B cell (primary cell): ENCODE data around the gene RNF103. TPM values are rescaled to one million over a fixed set of nuclear protein-coding genes. Genes with fewer than 3 reads are reported as not detected.
A peak's percentile ranks its signal among the peaks of the same experiment; 100 is the strongest.

Experiments
- ATAC-seq: fragments of 200-7000 bp; cut with Tn5 transposase; one replicate; pipeline ENCODE4 v1.10.0; 2021; ENCODE audit warnings: low read depth, mild to moderate bottlenecking, moderate number of reproducible peaks, moderate library complexity
- CTCF ChIA-PET: fragments of 350-600 bp; sonication (Branson Sonifier 250); formaldehyde crosslinking; loops from one replicate; lab custom pipeline; 2021; ENCODE audit warnings: antibody characterized with exemption, inconsistent platforms; lab: Charles Lee
- POLR2A ChIA-PET: fragments of 350-600 bp; sonication (Branson Sonifier 250); formaldehyde crosslinking; loops from one replicate; lab custom pipeline; 2021; ENCODE audit warnings: antibody characterized with exemption; lab: Charles Lee
- DNase-seq: peaks from one replicate; pipeline ENCODE4 v3.0.0; 2013
- H2AFZ ChIP-seq: 2 replicates; pipeline ENCODE4 v1.6.1; 2012; ENCODE audit warnings: mild to moderate bottlenecking, low read depth, low read length; ENCODE audit not compliant: insufficient read depth, poor library complexity, severe bottlenecking
- H3K27ac ChIP-seq, 2 donors: 1 replicate in 1 of 2; 2 replicates in 1 of 2; pipeline ENCODE4 v1.5.1; 2012 to 2013; ENCODE audit warnings: low read length in 2 of 2, mild to moderate bottlenecking in 2 of 2, moderate library complexity in 1 of 2
- H3K27me3 ChIP-seq, 4 experiments: fragments of 200-600 bp in 1 of 4; sonication (generic) in 1 of 4; replicated peaks in 1 of 4; 1 replicate in 2 of 4; 2 replicates in 2 of 4; pipeline versions ENCODE4 v1.6.1 to v1.7.0; 2013 to 2016; ENCODE audit warnings: low read length in 3 of 4, mild to moderate bottlenecking in 2 of 4, mixed read lengths in 1 of 4, moderate library complexity in 1 of 4; ENCODE audit not compliant: insufficient read depth in 4 of 4, control insufficient read depth in 3 of 4; ENCODE audit errors: control extremely low read depth in 1 of 4
- H3K36me3 ChIP-seq, 2 experiments: replicated peaks in 1 of 2; 1 replicate in 1 of 2; 2 replicates in 1 of 2; pipeline versions ENCODE4 v1.6.1 to v1.7.1; 2013; ENCODE audit warnings: low read length in 1 of 2; ENCODE audit not compliant: insufficient read depth in 2 of 2, control insufficient read depth in 1 of 2; ENCODE audit errors: control extremely low read depth in 1 of 2, extremely low read depth in 1 of 2
- H3K4me1 ChIP-seq, 2 donors: fragments of 200-600 bp in 1 of 2; sonication (generic) in 1 of 2; 1 replicate in 1 of 2; 2 replicates in 1 of 2; pipeline versions ENCODE4 v1.5.1 to v1.6.1; 2013 to 2017; ENCODE audit warnings: low read length in 2 of 2; ENCODE audit not compliant: control insufficient read depth in 2 of 2, insufficient read depth in 2 of 2
- H3K4me2 ChIP-seq: replicated peaks from 2 replicates; pipeline ENCODE3; 2012; ENCODE audit warnings: mild to moderate bottlenecking, low read depth, low read length; ENCODE audit not compliant: poor library complexity, severe bottlenecking
- H3K4me3 ChIP-seq, 5 experiments: fragments of 200-600 bp in 1 of 5; sonication (generic) in 1 of 5; 1 replicate in 3 of 5; 2 replicates in 2 of 5; pipeline versions ENCODE4 v1.5.1 to v1.7.0; 2011 to 2016; ENCODE audit warnings: low read length in 4 of 5, mild to moderate bottlenecking in 4 of 5, low read depth in 2 of 5, control low read depth in 1 of 5, moderate library complexity in 1 of 5; ENCODE audit not compliant: insufficient read depth in 1 of 5; ENCODE audit errors: control extremely low read depth in 1 of 5, extremely low read depth in 1 of 5
- H3K79me2 ChIP-seq: fragments of 200-600 bp; sonication (generic); one replicate; pipeline ENCODE4 v1.6.0; 2016; ENCODE audit warnings: low read length; ENCODE audit not compliant: control insufficient read depth, insufficient read depth
- H3K9ac ChIP-seq: fragments of 200-600 bp; sonication (generic); 2 replicates; pipeline ENCODE4 v1.6.1; 2017; ENCODE audit warnings: mild to moderate bottlenecking, low read length, moderate library complexity
- H3K9me3 ChIP-seq, 3 donors: one replicate each; pipeline versions ENCODE4 v1.6.1 to v1.7.1; 2013; ENCODE audit warnings: low read length in 2 of 3; ENCODE audit not compliant: control insufficient read depth in 2 of 3, insufficient read depth in 1 of 3; ENCODE audit errors: control extremely low read depth in 1 of 3
- H4K20me1 ChIP-seq: 2 replicates; pipeline ENCODE4 v1.6.0; 2012; ENCODE audit warnings: mild to moderate bottlenecking, low read length; ENCODE audit not compliant: insufficient read depth, control insufficient read depth, poor library complexity, severe bottlenecking
- H3K27ac Mint-ChIP-seq: one replicate; pipeline ENCODE4 v1.8.0; 2021; ENCODE audit warnings: mixed read lengths
- H3K27me3 Mint-ChIP-seq: one replicate; pipeline ENCODE4 v1.8.0; 2021; ENCODE audit warnings: mixed read lengths
- H3K4me1 Mint-ChIP-seq: one replicate; pipeline ENCODE4 v1.8.0; 2021; ENCODE audit warnings: mixed read lengths
- H3K4me3 Mint-ChIP-seq: one replicate; pipeline ENCODE4 v1.8.0; 2021; ENCODE audit warnings: mixed read lengths
- H3K9me3 Mint-ChIP-seq: one replicate; pipeline ENCODE4 v1.8.0; 2022; ENCODE audit warnings: mixed read lengths; ENCODE audit not compliant: insufficient read depth
- CTCF ChIP-seq: fragments of 200-600 bp; IDR thresholded peaks from one replicate; pipeline ENCODE4 v1.8.0; 2022; ENCODE audit warnings: antibody characterized with exemption, mild to moderate bottlenecking
- EZH2 ChIP-seq: IDR thresholded peaks from 2 replicates; pipeline ENCODE4 v1.6.1; 2012; ENCODE audit warnings: borderline replicate concordance, low read depth, mild to moderate bottlenecking, moderate library complexity, low read length; ENCODE audit not compliant: insufficient read depth, poor library complexity, severe bottlenecking
- WGBS: methylation state at CpG from one replicate; pipeline ENCODE4 v1.1.5; 2013; ENCODE audit warnings: missing lambda C conversion rate; ENCODE audit not compliant: insufficient coverage; 5-methylcytosine and 5-hydroxymethylcytosine counted together
- intact Hi-C: fragments of 100-400 bp; cut with micrococcal nuclease; formaldehyde crosslinking; loops from one replicate; pipeline ENCODE4 v1.10.0; 2022
- polyA plus RNA-seq: library from polyadenylated mRNA; depleted of rRNA; stranded (reverse); fragments of >200 nt; gene quantifications from 2 replicates; pipeline ENCODE4 v1.2.3, GENCODE V29; 2012
- total RNA-seq, 2 donors: library from RNA; stranded (reverse); fragments of 120-200 nt in 1 of 2; gene quantifications; 1 replicate in 1 of 2; 2 replicates in 1 of 2; pipeline versions ENCODE4 v1.2.3 to v1.2.4, GENCODE V29; 2013 to 2022

The RNF103 gene
- total and polyA plus RNA-seq, 2 donors (not counting 1 experiment from before 2014, with no cell fraction given) = 23.7 to 37.2 TPM

GRCh38 chr2:86624267-86624547, 542 bp upstream of the RNF103 start:
- no peaks in the 10 kb centered on the region for H3K9me3 ChIP-seq
- H4K20me1 ChIP-seq = no peaks in the 10 kb centered on the region
- intact Hi-C loops = loop anchor here (10.0 kb wide), 1 partner anchor 1719 kb away; the partner anchor contains the start of gene TMSB10
- 100% methylated on average over 6 of the region's 6 CpGs for whole genome bisulfite sequencing
- Mint-ChIP-seq H3K27me3 (no peaks in the 10 kb centered on the region), H3K27ac (peak overlapping the region; percentile 90), H3K4me1 (peaks cover 32% of the 10 kb centered on the region), H3K4me3 (peak overlapping the region; percentile 81), H3K9me3 (no peaks in the 10 kb centered on the region)
- peaks cover 17% of the 10 kb centered on the region in 2 donors for H3K4me1 ChIP-seq
- TF ChIP-seq CTCF (no peak), EZH2 (no peak)
- ATAC-seq = no peak
- peaks cover 23% of the 10 kb centered on the region for H3K79me2 ChIP-seq
- ChIA-PET CTCF (no interaction called here), POLR2A (no interaction called here)
- peak overlapping the region; percentile 89 for H3K9ac ChIP-seq
- peak overlapping the region; percentile 93 to 94 for H3K27ac ChIP-seq
- peak overlapping the region in 4 of 5 experiments; percentile 62 to 87 (median 74) for H3K4me3 ChIP-seq
- H3K27me3 ChIP-seq = no peaks in the 10 kb centered on the region
- DNase-seq = no peak
- peaks cover 1 to 5% of the 10 kb centered on the region in 2 experiments for H3K36me3 ChIP-seq
- H3K4me2 ChIP-seq = peak overlapping the region; percentile 84
- peak overlapping the region; percentile 85 for H2AFZ ChIP-seq

DNA sequence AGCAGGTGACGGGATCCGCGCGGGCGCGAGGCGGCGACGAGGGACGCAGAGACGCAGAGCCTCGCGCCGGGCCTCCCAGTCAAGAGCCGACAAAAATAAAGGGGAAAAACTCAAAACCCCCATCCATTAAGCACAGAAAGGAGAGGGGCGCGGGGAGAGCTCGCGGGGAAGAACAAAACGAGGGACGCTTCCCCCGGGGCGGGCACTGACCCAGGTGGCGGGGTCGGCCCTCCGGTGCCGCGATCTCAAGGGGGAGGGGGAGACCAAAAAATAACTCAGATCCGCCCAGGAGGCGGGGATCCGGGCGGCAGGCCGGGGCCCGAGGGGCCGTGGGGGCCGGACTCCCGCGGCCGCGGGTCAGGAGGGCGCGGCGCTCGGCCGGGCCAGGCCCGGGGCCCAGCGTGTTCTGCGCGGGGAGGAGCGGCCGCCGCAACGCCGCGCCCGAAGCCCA, 597 bp downstream of the RNF103 start:
- H3K4me3 ChIP-seq = peak overlapping the region; percentile 71 to 87 (median 78)
- H3K9me3 Mint-ChIP-seq = no peaks in the 10 kb centered on the region
- H2AFZ ChIP-seq = peak overlapping the region; percentile 85
- ATAC-seq = peak; percentile 52
- peak overlapping the region; percentile 97 for H3K27ac Mint-ChIP-seq
- WGBS = under 1% methylated on average over 54 of the region's 56 CpGs
- DNase-seq = peak; percentile 79
- peaks cover 23% of the 10 kb centered on the region for H3K79me2 ChIP-seq
- H3K36me3 ChIP-seq = peaks cover 1 to 13% of the 10 kb centered on the region in 2 experiments
- H3K27me3 Mint-ChIP-seq = no peaks in the 10 kb centered on the region
- peak overlapping the region; percentile 84 for H3K4me2 ChIP-seq
- ChIA-PET CTCF (interaction anchor here (1.8 kb wide), 1 partner anchor 10 kb away, joined by 5 read pairs; no protein-coding TSS in a partner anchor), POLR2A (interaction anchor here (1.1 to 1.8 kb wide), 3 partner anchors 48 to 182 kb away, joined by 6 to 11 read pairs (median 9); partner anchors contain the start of genes CHMP3 and KDM3A)
- H3K9me3 ChIP-seq = no peaks in the 10 kb centered on the region
- intact Hi-C loops = loop anchor here (1.0 to 10.0 kb wide), 5 partner anchors 60 to 1718 kb away; partner anchors contain the start of genes CHMP3, IMMT, KRCC1 and TMSB10
- H3K4me1 Mint-ChIP-seq = peaks cover 42% of the 10 kb centered on the region
- H3K9ac ChIP-seq = peak overlapping the region; percentile 89
- H3K4me1 ChIP-seq = peaks cover 17 to 21% of the 10 kb centered on the region in 2 donors
- H4K20me1 ChIP-seq = no peaks in the 10 kb centered on the region
- H3K27ac ChIP-seq = peak overlapping the region; percentile 93 to 94
- H3K4me3 Mint-ChIP-seq = peak overlapping the region; percentile 94
- no peaks in the 10 kb centered on the region for H3K27me3 ChIP-seq
- TF ChIP-seq CTCF (no peak), EZH2 (no peak)
